Measurements from ENCODE around the gene LARP4B.

The LARP4B gene

DNA sequence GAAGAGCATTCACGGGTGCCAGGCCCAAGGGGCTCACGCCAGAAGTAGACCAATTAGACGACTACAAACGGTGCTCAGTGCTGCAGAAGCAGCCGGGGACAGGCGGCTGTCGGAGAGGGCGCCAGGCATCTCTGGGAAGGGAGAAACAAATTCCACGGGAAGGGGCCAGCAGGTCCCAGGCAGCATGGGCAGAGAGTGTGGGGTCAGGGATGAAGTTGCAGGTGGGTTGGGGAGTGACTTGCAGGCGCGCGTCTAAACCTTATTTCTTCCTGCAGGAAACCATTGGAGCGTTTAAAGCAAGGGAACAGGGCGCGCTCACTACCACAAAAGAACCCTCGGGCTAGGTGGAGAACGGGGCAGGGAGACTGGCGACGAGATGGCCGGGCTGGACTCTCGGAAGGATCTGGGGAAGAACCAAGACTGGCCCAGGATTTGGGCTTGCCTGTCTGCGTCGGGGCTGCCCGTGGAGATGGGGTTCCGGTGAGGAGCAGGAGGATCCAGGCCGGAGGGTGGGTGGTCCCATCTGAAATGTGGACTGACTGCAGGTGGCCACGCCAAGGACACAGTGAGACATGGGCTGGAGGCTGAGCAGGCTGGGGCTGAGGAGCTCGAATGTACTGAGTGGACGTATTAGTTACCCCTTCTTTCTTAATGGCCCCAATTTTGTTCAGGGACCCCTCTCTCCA lies 125.7 kb downstream of the LARP4B start:
- DNase-seq: no peak

DNA sequence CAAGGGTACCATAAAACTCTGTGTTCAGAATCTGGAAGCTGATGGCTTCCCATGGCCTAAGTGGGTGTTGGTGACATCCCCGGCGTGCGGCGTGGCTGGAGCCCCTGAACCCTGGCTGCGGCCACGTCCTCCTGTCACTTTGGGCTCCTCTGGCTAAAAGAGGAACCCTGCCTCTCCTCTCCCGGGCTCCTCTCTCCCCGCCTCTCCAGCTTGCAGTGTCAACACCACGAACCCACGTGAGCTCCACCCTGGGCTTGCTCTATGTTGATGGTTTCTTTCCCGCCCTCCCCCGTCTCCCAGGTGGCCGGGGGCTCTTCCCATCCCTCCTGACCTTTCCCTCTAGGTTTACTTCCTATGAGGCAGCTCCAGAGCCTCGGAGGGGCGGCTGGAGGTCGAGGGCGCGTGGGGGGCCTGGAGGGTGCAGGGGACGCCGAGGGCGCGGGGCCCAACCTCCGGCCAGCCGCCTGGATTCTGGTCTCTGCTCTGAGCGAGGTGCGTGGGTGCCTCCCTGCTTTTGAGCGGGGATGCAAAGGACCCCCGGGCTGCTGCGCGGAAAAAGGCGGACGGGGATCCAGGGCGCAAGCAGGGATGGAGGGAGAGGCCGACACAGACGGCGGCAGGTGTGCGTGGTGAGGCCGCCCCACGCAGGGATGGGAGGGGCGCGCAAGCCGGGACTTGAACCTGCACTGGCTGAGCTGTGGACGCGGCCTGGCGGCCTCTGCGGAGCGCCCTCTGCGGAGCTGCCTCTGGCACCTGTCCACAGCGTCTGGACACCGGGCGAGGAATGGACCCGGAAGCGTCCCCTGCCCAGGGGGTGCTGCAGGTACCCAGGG lies 126.5 kb downstream of the LARP4B start:
- DNase-seq: peak; percentile 38

DNA sequence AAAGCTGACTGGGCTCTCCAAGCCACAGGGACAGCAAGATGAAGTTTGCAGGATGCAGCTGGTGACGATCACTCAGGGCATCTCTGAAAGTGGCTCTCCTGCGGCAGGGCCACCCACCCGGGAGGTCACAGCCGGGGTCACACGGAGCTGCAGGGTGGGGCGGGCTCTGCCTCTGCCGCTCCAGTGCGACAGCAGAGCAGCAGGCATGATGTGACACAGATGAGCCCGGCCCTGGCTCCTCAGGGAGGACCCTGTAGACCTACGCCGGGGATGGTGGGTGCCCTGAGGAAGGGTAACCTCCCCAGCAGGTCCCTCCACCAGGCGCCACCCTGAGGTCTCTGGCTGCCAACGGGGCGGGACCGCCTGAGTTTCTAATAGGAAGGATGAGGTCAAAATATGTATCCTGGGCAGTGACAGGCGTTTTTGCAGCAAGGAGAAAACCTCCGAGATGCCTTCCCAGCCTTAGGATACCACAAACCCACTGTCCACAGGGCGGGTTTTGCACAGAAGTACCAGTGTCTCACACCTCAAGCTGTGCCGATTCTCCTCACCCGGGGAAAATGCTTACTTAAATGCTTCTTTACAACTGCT lies 127.2 kb downstream of the LARP4B start:
- no peak for DNase-seq

DNA sequence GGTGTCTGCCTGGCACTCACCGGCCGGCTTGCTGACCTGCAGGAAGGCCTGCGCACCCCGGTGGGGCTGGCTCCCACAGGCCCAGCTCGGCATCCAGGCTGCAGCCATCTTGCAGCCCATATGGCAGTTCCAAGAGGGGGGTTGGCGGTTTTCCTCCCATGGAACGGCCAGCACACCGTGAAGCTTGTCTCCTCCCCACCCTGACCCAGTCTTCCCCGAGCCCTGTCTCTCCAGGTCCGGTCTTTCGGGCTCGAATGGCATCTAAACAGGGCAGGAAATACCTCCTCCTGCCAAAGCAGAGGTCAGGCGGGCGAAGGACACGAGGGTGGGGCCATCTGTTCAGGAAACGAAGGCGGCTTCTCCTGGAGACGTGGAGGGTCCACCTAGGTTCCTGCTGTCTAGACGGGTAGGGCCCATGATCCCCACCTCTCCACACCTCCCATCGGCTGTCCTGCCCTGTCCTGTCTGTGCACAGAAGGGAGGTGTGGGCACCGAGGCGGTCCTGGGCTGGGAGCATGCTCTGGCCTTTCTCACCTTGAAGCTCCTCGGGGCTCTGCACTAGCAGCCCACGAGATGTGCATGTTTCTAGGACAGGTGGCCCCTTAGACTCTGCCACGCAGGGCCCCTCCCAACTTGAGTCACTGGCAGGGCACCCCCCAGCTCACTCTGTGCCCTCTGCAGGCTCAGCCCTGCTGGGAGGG lies 128.3 kb downstream of the LARP4B start:
- DNase-seq: no peak

DNA sequence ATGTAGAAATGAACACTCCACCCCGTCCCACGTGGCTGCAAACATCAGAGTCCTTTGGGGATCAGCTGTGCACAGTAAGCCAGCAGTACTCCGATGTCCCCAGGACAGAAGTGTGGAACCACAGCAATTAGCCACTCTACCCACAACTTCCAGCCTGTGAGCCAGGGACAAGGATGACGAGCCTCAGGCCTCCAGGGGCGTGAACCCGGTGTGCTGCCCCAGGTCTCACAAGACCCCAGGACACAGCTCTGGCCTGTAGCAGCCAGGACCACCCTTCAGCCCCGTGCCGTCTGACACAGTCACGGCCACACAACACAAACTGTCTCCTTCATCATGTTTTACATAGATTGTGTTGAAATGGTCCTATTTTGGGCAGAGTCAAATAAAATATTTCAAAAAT lies 129.0 kb downstream of the LARP4B start:
- DNase-seq: no peak

DNA sequence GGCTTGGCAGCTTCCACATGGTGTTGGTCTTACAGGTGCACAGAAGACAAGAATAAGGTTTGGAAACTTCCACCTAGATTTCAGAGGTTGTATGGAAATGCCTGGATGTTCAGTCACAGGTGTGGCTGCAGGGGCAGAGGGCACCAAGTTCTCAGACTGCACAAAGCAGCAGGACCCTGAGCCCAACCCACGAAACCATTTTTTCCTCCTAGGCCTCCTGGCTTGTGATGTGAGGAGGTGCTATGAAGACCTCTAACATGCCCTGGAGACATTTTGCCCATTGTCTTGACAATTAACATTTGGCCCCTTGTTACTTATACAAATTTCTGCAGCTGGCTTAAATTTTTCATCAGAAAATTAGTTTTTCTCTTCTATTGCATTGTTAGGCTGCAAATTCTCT lies 134.3 kb downstream of the LARP4B start:
- no peak for DNase-seq

DNA sequence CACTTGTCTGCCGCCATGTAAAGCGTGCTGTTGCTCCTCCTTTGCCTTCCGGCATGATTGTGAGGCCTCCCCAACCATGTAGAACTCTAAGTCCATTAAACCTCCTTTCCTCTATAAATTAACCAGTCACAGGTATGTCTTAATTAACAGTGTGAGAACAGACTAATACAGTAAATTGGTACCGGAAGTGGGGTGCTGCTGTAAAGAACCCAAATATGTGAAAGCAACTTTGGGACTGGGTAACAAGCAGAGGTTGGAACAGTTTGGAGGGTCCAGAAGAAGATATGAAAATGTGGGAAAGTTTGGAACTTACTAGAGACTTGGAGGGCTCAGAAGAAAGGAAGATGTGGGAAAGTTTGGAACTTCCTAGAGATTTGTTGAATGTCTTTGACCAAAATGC lies 135.3 kb downstream of the LARP4B start:
- no peak for DNase-seq

DNA sequence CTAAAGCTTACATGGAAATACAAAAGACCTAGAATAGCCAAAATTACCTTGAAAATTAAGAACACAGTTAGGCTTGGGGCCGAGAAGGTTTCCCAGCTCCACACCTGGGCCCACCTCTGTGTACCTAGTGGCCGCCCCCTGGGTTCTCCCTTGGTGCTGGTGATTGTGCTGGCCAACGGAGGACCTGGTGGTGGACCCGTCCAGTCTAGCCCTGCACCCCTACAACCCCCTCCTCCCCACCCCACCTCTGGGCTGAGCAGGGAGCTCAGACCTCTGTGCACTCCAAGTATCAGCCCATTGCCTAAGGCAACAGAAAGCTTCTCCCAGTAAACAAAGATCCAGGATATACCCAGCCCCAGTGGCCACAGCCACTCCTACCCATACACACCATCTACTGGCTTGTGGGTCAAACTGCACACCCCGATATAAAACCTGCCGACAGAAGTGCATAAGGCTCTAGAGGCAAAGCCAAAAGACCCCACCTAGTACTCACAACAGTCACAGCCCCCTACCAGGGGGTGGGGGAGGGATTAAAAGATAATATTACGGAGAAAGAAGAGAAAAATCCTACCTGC lies 137.0 kb downstream of the LARP4B start:
- DNase-seq: no peak

DNA sequence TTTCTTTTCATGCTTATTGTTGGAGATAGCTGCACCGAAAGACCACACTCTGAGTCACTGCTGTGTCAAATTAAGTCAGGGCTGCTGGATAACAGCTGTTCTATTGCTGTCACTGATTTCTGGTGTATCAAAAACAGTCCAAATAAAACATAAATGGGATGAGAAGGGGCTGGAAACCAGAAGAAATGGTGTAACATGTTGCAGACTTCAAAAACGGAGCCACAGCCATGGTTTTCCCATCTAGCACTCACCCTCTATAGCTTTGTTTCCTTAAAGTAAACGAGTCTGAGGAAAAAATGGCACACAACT lies 138.8 kb downstream of the LARP4B start:
- DNase-seq: no peak

DNA sequence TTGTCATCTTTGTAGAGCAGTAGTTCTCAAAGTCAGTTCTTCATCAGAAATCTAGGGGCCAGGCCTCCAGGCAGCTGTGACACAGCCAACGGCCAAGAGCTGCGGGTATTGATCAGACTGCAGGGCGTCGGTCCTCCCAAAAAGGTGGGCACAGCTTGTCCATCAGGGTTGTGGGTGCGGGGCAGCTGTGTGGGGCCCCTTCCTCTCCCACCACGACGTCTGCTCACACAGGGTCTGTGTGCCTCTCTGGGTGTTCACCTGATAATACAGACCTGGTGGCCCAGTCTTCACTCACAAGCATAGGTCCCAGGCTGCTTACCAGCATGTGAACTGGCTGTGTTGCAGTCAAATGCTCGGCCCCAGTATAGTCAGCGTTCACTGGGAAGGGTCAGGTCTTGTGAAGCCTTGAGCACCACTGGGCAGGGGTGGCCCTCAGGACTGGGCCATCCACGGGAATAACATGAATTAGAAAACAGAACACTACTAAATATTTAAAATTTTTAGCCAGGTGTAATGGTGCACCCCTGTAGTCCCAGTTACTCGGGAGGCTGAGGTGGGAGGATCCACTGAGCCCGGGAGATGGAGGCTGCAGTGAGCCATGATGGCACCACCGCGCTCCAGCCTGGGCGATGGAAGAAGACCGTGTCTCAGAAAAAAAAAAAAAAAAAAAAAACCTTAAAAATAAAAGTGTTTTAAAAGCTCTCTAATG lies 139.3 kb downstream of the LARP4B start:
- no peak for DNase-seq

DNA sequence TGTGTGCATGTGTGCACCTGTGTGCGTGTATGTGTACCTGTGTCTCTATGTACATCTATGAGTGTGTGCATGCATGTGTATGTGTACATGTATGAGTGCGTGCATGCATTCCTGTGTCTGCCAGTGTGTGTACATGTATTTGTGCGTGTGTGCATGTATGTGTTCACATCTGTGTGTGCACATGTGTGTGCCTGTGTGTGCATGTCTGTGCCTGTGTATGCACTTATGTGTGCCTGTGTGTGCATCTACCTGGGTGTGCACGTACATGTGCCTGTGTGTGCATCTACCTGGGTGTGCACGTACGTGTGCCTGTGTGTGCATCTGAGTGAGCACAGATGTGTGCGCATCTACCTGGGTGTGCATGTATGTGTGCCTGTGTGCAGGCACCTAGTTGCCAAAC lies 139.9 kb downstream of the LARP4B start:
- DNase-seq: no peak

DNA sequence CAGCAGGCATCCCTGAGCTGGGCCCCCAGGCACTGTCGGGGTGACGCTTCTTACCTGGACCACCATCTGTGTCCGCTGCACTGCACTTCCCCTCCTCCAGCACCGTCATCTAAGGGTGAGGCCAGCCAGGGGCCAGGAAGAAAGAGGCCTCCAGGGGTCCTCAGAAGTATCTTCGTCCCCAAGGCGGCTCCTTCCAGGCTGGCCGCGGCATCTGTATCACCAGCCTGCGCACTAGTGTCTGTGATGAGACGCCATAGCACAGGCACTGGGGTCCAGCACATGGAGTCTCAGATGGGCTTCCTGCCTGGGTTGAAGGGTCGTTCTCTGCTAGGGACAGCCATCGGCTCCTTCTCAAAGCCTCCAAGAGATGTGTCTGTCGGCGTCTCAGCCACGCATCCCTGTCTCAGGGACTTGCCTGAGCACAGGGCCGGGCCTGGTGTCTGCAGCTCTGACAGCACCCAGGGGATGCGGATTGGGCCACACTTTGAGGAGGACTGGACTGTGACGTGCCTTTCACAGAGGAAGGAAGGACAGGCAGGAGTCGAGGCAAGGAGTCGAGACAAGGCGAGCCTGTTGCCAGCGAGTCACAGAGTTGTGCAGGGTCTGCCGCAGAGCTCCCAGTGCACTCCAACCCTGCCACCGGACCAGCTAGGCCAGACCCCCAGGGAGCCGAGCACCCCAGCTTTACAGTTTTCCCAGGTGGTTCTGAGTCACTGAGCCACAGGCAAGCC lies 140.5 kb downstream of the LARP4B start:
- no peak for DNase-seq

DNA sequence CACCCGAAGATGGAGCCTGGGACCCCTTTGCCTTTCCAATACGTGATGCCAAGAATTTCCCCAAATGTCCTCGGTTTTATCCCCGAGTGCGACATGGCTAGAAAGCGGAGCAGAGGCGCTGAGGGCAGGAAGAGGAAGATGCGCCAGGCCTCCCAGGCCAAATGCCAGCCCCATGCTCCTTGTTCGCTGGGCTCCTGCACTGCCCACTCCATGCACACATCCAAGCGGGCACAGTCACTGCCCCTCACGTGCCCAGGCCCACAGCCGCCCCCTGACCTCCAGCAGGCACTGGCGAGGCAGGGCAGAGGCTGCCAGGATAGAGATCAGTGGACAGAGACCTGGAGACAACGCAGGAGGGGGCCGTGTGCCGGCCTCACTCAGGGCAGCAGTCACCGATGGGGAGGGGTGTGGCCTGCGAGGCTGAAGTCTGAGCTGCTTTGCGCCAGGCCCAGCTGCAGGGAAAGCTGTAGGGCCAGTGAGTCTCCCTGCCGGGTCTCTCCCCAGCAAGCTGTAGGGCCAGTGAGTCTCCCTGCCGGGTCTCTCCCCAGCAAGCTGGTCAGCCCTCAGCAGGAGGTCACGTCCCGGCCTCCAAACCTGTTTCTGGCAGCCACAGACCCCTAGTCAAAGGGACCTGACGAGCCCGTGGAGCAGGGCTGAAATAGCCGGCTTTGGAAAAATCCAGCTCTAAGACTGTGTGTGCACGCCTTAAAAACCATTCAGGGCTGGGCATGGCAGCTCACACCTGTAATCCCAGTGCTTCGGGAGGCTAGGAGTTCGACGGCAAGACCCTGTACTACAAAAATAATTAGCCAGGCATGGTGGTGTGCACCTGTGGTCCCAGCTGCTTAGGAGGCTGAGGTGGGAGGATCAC lies 141.4 kb downstream of the LARP4B start:
- DNase-seq: no peak

DNA sequence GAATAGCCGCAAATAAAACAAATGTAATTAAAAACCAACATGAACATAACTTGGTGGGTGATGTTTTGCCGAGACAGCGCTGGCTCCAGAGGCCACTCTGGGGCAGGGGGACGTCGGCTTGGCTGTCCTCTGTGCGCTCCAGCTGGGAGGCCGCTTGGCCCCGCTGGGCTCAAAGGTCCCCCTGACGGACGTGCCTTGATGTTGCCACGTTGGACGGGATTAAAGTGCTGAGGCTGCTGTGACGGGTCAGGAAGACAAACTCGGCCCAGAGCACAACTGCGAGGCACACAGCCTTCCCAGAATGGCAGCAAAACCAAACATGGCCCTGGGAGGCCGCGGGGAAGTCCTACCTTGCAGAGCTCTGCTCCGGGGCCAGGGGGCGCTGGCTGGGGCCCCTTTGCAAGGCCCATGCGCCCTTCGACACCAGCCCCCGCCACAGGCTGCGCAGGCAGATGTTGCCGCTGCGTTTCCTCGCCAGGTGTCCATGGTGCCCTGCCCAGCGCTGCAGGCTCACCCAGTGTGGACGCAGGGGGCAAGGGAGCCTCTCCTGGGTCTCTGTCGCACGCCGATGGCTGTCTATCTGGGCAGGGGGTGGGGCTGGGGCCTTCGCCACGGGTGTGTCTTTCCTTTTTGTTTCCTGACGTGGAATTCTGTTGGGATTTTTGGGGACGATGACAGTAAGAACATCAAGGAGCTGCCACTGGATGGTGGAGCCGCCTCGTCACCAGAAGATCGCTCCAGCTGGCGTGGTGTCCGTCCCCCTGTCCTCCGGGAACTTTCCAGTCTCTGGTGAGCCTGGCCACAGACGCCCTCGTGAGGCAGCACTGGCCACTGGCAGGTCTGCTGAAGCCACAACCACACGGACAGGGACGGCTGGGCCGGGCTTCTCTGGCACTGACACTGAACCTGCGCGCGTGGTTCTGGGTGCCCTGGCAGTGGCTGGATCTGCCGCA lies 142.4 kb downstream of the LARP4B start:
- DNase-seq: peak; percentile 68

DNA sequence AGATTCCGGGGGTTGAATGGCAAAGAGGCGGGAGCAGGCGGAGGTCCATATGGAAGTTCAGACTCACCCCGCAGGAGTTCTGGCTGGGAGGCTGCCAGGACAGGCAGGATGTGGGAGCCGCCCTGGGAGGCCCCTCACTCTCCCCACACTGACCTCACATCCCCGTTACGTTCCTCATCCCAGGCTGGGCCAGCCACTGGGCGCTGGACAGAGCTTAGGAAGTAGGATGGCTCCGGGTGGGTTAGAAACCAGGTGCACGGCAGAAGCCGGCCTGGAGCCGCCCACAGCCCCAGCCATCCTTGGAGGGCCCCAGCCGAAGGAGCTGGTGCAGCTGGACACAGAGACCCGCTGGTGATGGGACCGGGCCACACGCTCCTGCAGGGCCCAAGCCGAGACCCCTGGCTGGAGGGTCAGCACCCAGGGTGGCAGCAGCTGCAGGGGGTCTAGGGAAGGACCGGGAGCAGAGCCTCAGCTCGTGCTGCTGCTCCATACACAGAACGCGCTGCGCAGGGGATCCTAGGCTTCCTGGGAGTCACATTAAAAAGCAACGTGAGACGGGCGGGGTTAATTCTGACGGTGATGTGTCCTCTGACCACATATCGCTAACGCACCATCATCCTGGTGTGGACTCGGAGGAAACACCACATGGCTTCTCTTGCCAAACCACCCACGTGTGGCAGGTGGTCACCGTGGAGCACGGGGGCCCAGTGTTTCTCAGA lies 143.4 kb downstream of the LARP4B start:
- no peak for DNase-seq

DNA sequence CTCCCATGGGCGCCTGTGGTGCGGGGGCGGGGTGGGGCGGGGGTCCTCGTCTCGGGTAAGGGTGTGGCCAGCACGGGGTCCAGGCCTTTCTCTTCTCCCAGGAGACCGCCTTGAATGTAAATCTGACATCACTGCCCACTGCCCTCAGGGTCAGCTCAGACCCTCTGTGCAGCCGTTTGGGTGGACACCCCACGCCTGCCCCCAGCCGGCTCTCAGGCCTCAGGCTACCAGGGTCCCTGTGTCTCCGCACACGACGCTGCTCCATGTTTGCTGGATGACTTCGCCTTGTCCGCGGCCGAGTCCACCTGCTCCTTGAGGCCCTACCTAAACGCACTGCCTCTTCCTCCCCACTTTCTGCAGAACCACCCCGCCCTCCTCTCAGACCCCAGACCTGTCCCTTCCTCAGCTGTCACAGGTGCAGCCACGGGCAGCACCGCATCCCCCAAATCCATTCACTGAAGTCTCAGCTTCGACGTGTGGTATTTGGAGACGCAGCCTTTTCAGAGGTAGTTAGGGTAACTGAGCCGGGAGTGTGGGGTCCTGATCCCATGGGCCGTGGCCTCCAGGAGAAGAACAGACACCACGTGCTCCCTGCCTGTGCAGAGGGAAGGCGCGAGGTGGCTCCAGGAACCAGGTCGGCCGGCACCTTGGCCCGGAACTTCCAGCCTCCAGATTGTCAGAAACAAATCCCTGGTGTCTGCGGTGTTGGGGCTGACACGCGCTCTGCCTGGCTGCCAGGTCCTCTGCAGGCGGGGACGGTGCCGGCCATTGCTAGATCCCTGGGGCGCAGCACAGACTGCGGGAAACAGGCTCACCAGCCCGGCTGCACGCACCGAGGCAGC lies 144.7 kb downstream of the LARP4B start:
- no peak for DNase-seq

DNA sequence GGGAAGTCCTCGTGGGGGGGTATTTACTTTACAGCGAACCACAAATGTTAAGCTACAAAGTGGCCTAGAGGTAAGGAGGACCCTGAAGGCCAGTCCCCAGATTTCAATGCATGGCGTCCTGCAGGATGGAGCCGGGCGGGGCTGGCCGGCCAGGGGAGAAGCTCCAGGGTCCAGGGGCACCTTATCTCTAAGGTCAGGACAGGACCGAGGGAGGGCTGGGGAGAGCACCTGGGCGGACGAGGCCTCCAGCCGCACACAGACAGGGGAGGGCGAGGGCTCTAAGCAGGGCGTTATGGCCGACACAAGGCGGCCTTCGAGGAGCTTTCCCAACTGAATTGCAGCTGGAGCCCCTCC lies 145.7 kb downstream of the LARP4B start:
- DNase-seq: no peak
